Smooth muscle cell (in vitro differentiated cells): ENCODE results near the gene ZBTB46. TPM values are rescaled to one million over a fixed set of nuclear protein-coding genes. Genes with fewer than 3 reads are reported as not detected.

ENCODE experiments used
- DNase-seq: peaks from one replicate; lab custom pipeline; 2025; ENCODE audit not compliant: unreplicated experiment; lab: John Stamatoyannopoulos, UW
- H2AFZ ChIP-seq: fragments of 200-600 bp; sonication (generic); 2 replicates; pipeline ENCODE4 v1.6.0; 2016; ENCODE audit warnings: antibody characterized with exemption, low read depth, mild to moderate bottlenecking
- H3F3A ChIP-seq: fragments of 200-600 bp; sonication (generic); 2 replicates; pipeline ENCODE4 v1.6.0; 2017; ENCODE audit warnings: antibody characterized with exemption, low read depth
- H3K27ac ChIP-seq: fragments of 200-600 bp; sonication (generic); 2 replicates; pipeline ENCODE4 v1.5.1; 2016; ENCODE audit warnings: low read depth, mild to moderate bottlenecking
- H3K27me3 ChIP-seq: fragments of 200-600 bp; sonication (generic); 2 replicates; pipeline ENCODE4 v1.6.1; 2016; ENCODE audit warnings: low read depth, mild to moderate bottlenecking
- H3K36me3 ChIP-seq: fragments of 200-600 bp; sonication (generic); 2 replicates; pipeline ENCODE4 v1.5.1; 2016; ENCODE audit warnings: low read depth
- H3K4me1 ChIP-seq: fragments of 200-600 bp; sonication (generic); 2 replicates; pipeline ENCODE4 v1.5.1; 2016; ENCODE audit warnings: low read depth
- H3K4me2 ChIP-seq: fragments of 200-600 bp; sonication (generic); 2 replicates; pipeline ENCODE4 v1.6.0; 2016; ENCODE audit warnings: mild to moderate bottlenecking
- H3K4me3 ChIP-seq: fragments of 200-600 bp; sonication (generic); 2 replicates; pipeline ENCODE4 v1.5.1; 2016; ENCODE audit warnings: mild to moderate bottlenecking
- H3K79me2 ChIP-seq: fragments of 200-600 bp; sonication (generic); 2 replicates; pipeline ENCODE4 v1.6.0; 2016; ENCODE audit warnings: low read depth, mild to moderate bottlenecking
- H3K9ac ChIP-seq: fragments of 200-600 bp; sonication (generic); 2 replicates; pipeline ENCODE4 v1.6.0; 2016; ENCODE audit warnings: low read depth
- H3K9me3 ChIP-seq: fragments of 200-600 bp; sonication (generic); replicated peaks from 2 replicates; pipeline ENCODE4 v1.5.1; 2016; ENCODE audit warnings: low read depth
- H4K20me1 ChIP-seq: fragments of 200-600 bp; sonication (generic); 2 replicates; pipeline ENCODE4 v1.6.0; 2016; ENCODE audit warnings: low read depth
- WGBS: methylation state at CpG from one replicate; pipeline ENCODE4 v1.1.7; 2016; ENCODE audit warnings: low lambda C conversion rate; 5-methylcytosine and 5-hydroxymethylcytosine counted together
- polyA plus RNA-seq: library from polyadenylated mRNA; unstranded; fragments of >200 nt; fragmentation: Nextera tagmentation; extraction: Ambion mirVana; gene quantifications from 2 replicates; pipeline ENCODE4 v1.2.1, GENCODE V29; 2016
- total RNA-seq: library from RNA; depleted of rRNA; stranded (reverse); fragments of >200 nt; gene quantifications from 2 replicates; pipeline ENCODE4 v1.2.3, GENCODE V29; 2014
- TF ChIP-seq, protein P1 (sequence below): fragments of 200-600 bp; sonication (generic); IDR thresholded peaks from 2 replicates; pipeline ENCODE4 v1.5.1; 2017; ENCODE audit warnings: borderline replicate concordance, mild to moderate bottlenecking, antibody characterized with exemption; ENCODE audit not compliant: insufficient read depth, poor library complexity, severe bottlenecking

The ZBTB46 gene
- total and polyA plus RNA-seq, 2 experiments from 2014 or later, result 2.3 to 2.7 TPM

DNA sequence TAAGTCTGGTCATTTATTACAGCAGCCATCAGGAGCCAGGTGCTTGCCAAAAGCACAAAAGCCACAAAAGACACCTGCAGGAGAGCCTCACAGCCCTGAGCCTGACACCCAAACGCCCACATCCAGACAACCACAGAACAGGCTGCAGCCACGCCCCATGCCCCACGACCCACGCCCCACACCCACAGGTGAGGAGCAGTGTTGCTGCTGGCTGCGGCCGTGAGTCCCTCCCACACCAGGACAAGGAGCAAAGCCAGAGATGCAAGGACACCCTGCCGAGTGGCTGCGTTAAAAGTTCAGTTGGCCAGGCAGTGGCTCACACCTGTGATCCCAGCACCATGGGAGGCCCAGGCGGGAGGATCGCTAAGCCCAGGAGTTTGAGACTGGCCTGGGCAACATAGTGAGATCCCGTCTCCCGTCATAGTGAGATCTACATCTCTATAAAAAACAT lies 48.5 kb downstream of the ZBTB46 start:
- Histone ChIP-seq H4K20me1 (peaks cover 7% of the 10 kb centered on the region), H2AFZ (no peak overlapping the region)

DNA sequence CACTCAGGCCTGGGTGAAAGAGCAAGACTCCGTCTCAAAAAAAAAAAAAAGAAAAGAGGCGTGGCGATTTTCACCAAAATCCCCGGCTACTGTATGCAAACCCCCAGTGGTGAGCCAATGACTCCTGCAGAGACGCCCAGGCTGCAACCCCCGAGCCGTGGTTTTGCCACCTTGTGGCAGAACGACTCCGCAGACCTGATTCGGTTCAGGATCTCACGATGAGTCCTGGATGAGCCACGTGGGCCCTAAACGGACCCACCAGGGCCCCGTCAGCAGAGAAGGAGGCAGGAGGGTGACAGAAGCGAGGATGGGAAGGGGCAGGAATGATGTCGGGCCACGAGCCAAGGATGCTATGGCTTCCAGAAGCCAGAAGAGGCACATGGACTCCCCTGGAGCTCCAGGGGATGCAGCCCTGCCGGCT lies 49.0 kb downstream of the ZBTB46 start:
- no peak for DNase-seq
- Histone ChIP-seq H3K27ac (no peak overlapping the region), H3K36me3 (no peaks in the 10 kb centered on the region), H3K9ac (no peak overlapping the region), H3K4me3 (no peak overlapping the region), H3F3A (no peaks in the 10 kb centered on the region), H3K4me1 (no peaks in the 10 kb centered on the region), H3K79me2 (no peaks in the 10 kb centered on the region), H3K4me2 (no peak overlapping the region), H2AFZ (no peak overlapping the region), H3K27me3 (no peaks in the 10 kb centered on the region), H4K20me1 (peaks cover 9% of the 10 kb centered on the region), H3K9me3 (no peaks in the 10 kb centered on the region)
- TF ChIP-seq, protein P1, sequence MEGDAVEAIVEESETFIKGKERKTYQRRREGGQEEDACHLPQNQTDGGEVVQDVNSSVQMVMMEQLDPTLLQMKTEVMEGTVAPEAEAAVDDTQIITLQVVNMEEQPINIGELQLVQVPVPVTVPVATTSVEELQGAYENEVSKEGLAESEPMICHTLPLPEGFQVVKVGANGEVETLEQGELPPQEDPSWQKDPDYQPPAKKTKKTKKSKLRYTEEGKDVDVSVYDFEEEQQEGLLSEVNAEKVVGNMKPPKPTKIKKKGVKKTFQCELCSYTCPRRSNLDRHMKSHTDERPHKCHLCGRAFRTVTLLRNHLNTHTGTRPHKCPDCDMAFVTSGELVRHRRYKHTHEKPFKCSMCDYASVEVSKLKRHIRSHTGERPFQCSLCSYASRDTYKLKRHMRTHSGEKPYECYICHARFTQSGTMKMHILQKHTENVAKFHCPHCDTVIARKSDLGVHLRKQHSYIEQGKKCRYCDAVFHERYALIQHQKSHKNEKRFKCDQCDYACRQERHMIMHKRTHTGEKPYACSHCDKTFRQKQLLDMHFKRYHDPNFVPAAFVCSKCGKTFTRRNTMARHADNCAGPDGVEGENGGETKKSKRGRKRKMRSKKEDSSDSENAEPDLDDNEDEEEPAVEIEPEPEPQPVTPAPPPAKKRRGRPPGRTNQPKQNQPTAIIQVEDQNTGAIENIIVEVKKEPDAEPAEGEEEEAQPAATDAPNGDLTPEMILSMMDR, result no peak
- WGBS, result 86% methylated on average over 13 of the region's 18 CpGs

More for the DNA sequence above, 48.5 kb downstream of the ZBTB46 start:
- Histone ChIP-seq H3K9ac (no peak overlapping the region), H3K36me3 (no peaks in the 10 kb centered on the region), H3K9me3 (no peaks in the 10 kb centered on the region), H3K4me2 (no peak overlapping the region), H3K27ac (no peak overlapping the region), H3K79me2 (no peaks in the 10 kb centered on the region), H3K4me3 (no peak overlapping the region), H3F3A (no peaks in the 10 kb centered on the region), H3K27me3 (no peaks in the 10 kb centered on the region), H3K4me1 (no peaks in the 10 kb centered on the region)
- DNase-seq, result no peak
- TF ChIP-seq, protein P1, result no peak
- 96% methylated on average over 12 of the region's 12 CpGs for WGBS

DNA sequence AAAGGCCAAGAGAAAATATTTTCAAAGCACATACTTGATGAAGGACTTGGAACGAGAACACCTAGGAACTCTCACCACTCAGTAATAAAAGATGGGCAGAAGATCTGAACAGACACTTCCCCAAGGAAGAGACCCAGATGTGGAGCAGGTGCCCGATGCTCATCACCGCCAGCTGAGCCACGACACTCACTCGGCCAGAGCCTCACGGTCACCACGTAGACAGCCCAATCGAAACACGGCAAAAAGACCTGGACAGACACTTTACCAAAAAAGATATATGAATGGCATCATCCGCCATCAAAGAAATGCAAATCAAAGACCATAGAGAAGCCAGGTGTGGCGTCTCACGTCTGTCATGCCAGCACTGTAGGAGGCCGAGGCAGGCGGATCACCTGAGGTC lies 49.9 kb downstream of the ZBTB46 start:
- Histone ChIP-seq H3K4me3 (no peak overlapping the region), H2AFZ (no peak overlapping the region), H3K4me1 (no peaks in the 10 kb centered on the region), H3K27ac (no peak overlapping the region), H3K9ac (no peak overlapping the region), H4K20me1 (peaks cover 9% of the 10 kb centered on the region), H3K27me3 (no peaks in the 10 kb centered on the region), H3K4me2 (no peak overlapping the region), H3F3A (no peaks in the 10 kb centered on the region), H3K36me3 (no peaks in the 10 kb centered on the region), H3K9me3 (no peaks in the 10 kb centered on the region), H3K79me2 (no peaks in the 10 kb centered on the region)
- 96% methylated on average over 14 of the region's 14 CpGs for WGBS
- no peak for DNase-seq
- TF ChIP-seq, protein P1, result no peak

DNA sequence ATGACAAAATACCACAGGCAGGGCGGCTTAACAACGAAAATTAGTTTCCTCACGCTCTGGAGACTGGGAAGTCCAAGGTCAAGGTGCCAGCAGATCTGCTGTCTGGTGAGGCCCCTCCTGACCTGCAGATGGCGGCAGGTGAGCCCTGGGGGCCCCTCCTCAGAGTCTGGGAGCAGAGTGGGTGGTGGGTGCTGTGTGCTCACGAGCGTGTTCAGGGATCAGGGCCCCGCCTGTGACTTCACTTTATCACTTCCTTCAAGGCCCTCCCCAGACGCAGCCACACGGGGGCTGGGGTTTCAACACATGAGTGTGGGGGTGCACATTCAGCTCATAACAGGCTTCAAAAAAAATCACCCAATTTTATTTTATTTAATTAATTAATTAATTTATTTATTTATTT lies 52.2 kb downstream of the ZBTB46 start:
- Histone ChIP-seq H3K36me3 (no peaks in the 10 kb centered on the region), H3K27ac (no peak overlapping the region), H3K9me3 (no peaks in the 10 kb centered on the region), H3K79me2 (no peaks in the 10 kb centered on the region), H3F3A (no peaks in the 10 kb centered on the region), H3K4me2 (no peak overlapping the region), H3K4me1 (no peaks in the 10 kb centered on the region), H3K9ac (no peak overlapping the region), H4K20me1 (peaks cover 13% of the 10 kb centered on the region), H3K27me3 (no peaks in the 10 kb centered on the region), H3K4me3 (no peak overlapping the region), H2AFZ (no peak overlapping the region)
- TF ChIP-seq, protein P1, result no peak
- DNase-seq, result no peak
- 92% methylated on average over 9 of the region's 9 CpGs for WGBS
